DMS 273 (cell line): ENCODE data around the gene TSEN34.
"Not testable (repeated sequence)": the region's sequence is repeated elsewhere in the genome, so short reads cannot be mapped to it uniquely, and the experiment has no call there.

Source experiments
- DNase-seq: peaks from one replicate; lab custom pipeline; 2025; ENCODE audit not compliant: unreplicated experiment; lab: John Stamatoyannopoulos, UW

Gene TSEN34

DNA sequence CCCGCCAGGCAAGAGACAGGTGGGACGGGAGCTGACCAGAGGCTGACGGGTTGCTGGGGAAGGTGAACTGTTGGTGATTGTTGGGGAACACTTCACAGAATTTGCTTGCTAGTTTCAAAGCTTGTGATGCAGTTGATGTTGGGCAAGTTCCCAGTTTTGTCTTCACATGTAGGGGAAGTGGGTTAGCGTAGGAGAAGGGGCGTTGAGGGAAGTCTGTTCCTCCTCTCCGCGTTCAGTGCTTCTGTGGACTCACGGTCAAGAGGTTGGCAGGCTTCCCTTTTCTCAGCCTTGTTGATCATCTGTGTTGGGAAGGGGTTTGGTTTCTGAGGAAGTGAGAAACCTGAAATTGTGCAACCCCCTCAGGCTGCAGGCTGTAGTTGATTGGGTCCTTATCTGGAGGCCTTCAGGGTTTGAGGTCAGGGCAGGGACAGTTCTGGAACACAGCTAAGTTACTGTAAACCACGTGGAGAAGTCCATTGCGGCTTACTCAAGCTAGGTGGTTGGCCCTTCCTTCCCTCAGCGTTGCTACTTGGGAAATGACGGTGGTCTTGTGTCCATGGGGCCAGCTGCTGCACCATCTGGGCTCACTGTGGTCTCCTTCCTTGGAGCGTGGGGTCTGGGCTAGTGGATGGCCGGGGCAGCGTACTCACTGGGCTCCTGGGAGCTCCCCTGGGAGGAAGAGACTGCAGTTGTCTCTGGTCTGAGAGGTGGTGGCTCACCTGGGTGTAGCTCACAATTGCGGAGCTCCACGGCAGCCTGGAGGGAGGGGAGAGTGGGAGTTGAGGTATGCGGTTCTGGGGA is 17.1 kb downstream of the TSEN34 start:
- DNase-seq, result peak; percentile 85

DNA sequence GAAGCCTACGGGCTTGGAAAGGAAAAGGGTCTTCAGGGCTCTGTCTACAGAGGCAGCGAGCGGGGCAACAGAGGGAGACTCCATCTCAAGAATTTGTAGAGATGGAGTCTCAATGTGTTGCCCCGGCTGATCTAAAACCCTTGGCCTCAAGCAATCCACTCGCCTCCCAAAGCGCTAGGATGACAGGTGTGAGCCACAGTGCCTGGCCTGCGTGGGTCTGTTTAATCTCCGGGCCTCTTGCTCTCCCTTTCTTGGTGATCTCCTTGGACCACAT is 17.6 kb downstream of the TSEN34 start:
- peak; percentile 84 for DNase-seq

DNA sequence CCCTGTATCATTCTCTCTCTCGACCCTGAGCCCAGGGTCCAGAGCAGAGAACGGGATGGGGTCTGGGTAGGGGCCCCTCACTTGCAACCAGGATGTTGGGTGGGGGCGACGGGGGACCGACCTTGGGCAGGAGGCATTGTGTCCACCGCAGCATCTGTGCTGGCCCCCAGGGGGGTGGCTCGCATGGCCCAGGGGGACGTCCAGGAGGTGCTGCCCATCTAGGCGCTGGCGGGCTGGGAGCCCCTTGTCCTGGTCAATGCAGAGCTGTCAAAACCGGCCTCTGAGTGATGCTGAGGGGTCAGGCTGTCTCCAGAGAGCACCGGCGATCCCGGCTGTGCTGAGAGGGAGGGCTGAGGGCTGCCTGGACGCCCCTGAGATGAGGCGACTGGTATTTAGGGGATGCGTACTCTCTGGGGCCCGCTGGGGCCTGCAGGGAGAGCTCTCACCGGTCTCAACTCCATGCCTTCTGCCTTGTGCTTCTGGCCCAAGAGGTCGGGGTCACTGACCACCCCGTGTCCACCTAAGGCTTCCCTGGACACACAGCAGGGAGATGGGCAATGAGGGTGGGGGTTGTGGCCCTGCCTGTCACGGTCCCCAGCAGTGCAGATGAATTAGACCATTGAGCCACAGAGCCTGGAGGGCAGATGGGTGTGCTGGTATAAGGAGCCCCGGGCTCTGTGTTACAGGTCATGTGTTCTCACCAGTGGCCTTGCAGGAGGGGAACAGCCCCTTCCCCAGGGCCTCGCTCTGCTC is 18.1 kb downstream of the TSEN34 start:
- DNase-seq, result peak; percentile 75

DNA sequence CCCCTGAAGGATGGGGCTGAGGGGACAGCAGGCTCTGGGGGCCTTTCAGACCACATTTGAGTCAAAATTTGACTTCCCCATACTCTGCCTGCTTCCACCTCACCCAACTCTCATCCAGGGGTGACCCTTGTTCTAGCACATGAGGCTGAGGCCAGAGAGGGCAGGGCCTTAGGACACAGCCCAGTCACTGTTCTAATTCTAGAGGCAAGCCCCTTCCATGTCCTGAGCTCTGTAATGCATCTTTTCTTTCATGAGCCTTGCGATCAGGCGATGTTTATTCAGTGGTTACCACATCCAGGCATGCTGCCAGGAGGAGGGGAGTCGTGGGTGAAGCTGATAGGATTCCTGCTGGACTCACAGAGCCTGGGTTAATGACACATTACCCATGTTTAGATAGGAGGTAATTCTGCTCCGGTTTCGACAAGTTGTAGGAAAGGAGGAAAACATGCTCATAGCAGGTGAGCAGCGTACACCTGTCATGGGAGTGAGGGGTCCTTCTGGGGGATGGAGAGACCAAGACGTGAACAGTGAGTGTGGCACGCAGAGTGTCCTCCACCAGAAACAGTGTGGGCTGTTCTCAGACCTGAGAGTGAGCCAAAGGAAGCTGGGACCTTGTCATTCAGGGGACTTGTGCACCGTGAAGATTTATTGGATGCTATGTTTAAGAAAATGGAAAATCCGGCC is 18.8 kb downstream of the TSEN34 start:
- peak; percentile 96 for DNase-seq

- no peak for DNase-seq
Measured at GRCh38 chr19:54211235-54211634, 20.1 kb downstream of the TSEN34 start.

DNA sequence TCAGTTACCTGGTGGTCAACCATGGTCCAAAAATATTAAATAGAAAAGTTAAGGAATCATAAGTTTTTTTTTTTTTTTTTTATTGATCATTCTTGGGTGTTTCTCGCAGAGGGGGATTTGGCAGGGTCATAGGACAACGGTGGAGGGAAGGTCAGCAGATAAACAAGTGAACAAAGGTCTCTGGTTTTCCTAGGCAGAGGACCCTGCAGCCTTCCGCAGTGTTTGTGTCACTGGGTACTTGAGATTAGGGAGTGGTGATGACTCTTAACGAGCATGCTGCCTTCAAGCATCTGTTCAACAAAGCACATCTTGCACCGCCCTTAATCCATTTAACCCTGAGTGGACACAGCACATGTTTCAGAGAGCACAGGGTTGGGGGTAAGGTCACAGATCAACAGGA is 23.1 kb downstream of the TSEN34 start:
- not testable (repeated sequence) for DNase-seq

GRCh38 chr19:54214734-54215133 is 23.6 kb downstream of the TSEN34 start:
- not testable (repeated sequence) for DNase-seq

DNA sequence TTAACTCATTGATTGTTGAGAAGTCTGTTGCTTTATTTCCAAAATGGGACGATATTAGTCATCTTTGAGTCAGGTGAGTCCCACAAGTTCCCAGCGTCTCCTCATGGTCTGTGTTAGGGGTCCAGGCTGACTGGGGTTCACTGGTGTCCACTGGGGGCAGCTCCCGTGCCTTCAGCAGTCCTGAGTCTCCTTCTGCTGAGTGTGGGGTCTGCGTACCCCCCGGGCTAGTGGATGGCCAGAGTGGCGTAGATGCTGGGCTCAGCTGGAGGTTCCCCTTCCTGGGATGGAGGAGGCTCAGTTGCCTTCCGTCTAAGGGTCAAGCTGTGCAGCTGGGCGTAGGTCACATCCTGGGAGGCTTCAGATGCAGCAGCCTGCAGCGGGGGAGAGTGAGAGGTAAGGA is 25.8 kb downstream of the TSEN34 start:
- DNase-seq, result no peak

DNA sequence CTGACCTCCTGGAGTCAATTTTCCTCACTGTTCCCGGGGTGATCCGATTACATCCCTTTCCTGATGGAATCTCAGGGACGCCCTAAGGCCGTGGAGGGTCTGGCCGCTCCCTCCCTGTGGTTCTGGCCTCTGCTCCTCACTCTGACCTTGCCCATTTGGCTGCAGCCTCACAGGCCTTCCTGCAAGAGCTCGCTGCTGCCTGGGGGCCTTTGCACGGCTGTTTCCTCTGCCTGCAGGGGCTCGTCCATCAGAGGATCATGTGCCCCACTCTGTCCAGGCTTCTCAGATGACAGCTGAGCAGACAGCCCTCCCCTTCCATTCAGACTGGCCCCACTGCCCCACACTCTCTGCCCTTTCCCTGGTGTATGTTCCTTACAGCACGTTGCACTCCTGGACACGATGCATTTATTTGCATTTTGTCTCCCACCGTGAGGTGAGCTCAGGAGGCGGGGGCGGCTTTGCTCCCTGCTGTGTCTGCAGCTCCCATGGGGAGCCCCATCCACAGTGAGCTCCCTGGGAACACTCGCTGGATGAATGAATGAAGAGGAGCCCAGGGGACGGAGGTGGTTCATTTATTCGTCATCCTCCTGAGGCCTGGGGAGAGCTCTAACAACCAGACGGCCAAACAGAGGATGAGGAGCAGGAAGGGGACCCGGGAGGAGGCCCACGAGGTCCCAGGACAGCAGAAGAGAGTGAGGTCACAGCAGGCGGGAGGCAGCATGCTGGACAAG is 26.6 kb downstream of the TSEN34 start:
- DNase-seq, result not testable (repeated sequence)

- DNase-seq, result no peak
Measured at GRCh38 chr19:54218259-54218658, 27.2 kb downstream of the TSEN34 start.

GRCh38 chr19:54218960-54219661 is 28.0 kb downstream of the TSEN34 start:
- DNase-seq, result no peak

DNA sequence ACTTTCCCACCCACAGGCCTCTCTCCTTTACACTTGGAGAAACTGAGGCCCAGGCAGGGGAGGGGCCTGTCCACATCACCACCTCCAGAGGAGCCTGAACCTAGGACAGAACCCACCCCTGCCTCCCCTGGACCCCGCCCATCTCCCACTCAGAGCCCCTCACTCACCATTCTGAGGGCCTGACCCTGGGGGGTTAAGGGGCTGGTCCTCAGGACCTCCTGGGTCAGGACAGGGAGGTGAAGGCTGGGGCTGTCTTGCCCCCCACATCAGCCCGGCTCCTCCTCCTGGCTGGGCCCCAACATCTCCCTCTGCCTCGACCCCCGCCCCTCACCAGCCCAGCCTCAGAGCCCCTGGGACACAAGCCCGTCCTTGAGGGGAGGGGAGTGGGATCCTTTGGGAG is 28.6 kb downstream of the TSEN34 start:
- DNase-seq, result not testable (repeated sequence)

DNA sequence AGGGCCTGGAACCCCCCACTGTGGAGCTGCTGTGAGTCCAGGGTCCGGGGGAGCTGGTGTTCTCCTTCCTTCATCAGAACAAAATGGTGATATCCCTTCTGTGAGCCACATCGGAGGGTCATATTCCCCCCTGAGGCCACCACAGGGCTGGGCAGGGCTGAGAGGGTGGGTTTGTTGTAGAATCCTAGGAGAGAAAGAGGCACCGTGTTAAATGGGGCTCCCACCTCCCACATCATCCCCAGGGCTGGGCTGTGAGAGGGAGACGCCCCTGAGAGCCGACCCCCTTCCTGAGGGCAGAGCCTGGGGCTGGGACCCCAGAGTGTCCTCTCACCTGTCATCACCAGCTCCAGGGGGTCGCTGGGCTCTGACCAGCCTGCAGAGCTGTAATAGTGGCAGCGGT is 30.8 kb downstream of the TSEN34 start:
- not testable (repeated sequence) for DNase-seq

DNA sequence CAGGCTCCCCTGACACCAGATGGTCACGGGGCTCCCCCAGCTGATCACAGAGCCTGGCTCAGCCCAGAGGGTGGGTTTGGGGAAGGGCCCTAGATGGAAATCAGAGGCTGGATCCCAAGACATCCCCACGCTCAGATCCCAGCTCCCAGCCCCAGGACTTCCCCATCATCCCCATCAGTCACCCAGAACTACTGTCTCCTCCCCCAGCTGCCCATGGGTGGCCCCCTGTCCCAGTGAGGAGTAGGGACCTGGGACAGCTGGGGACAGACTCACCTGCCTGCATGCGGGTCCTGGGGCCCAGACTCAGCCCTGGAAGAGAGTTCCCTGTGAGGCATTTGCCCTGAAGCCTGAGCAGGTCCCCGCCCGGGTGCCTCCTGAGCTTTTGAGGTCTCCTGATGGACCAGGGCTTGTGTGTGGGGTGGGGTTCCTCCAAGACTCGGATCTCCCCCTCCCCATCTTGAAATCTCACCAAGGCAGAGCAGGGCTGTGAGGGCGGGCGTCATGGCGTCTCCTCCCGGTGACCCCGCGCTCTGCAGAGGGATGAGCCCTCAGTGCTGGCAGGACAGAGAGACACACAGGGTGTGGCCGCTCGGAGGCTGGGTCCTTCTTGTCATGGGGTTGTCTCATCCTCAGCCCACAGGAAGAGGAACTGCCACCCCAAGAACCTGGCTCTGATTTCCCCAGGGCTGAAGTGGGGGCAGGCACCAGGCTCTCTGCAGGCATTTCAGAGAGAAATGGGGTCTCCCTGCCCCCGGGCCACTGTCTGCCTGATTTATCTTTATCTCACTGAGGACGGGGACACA is 31.6 kb downstream of the TSEN34 start, which contains the start of gene LILRB3:
Gene LILRB3, minus strand, starts transcription at position 534 of the 803 bp plus-strand sequence. Its CDS starts 31 bp downstream, at position 503.
- DNase-seq, result not testable (repeated sequence)

GRCh38 chr19:54223277-54223936 is 32.3 kb downstream of the TSEN34 start:
- not testable (repeated sequence) for DNase-seq

- DNase-seq, result not testable (repeated sequence)
Measured at GRCh38 chr19:54223937-54224281, 32.8 kb downstream of the TSEN34 start.

GRCh38 chr19:54224619-54225018 is 33.5 kb downstream of the TSEN34 start:
- not testable (repeated sequence) for DNase-seq

- no peak for DNase-seq
Measured at GRCh38 chr19:54229146-54229545, 38.0 kb downstream of the TSEN34 start.

DNA sequence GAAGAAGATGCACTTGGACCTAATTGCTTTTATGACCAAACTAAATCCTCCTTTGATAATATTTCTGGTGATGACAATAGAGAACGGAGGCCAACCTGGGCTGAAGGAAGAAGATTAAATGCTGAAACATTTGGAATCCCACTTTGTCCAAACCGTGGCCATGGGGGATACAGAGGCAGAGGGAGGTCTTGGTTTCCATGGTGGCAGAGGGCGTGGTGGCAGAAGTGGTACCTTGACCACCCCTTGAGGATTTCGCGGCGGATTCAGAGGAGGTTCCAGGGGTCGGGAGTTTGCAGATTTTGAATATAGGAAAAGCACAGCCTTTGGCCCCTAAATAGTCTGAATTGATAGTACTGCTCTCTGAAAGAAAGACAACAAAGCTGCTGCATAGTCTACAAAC is 38.9 kb downstream of the TSEN34 start:
- DNase-seq, result no peak
